Neural cell (in vitro differentiated cells): ENCODE results near the gene TFDP1.

Source experiments
- CTCF ChIP-seq: fragments of 450-650 bp; IDR thresholded peaks from 2 replicates; pipeline ENCODE4 v1.5.1; 2014; ENCODE audit warnings: antibody characterized with exemption, mild to moderate bottlenecking, moderate library complexity; ENCODE audit not compliant: poor library complexity, severe bottlenecking
- EP300 ChIP-seq: fragments of 450-650 bp; conservative IDR thresholded peaks from 2 replicates; pipeline ENCODE4 v1.6.1; 2014; ENCODE audit warnings: antibody characterized with exemption, mild to moderate bottlenecking, moderate library complexity; ENCODE audit not compliant: poor library complexity, severe bottlenecking
- EZH2 ChIP-seq: fragments of 200-600, 300-800 bp; shearing (Covaris generic), sonication (generic); IDR thresholded peaks from 2 replicates; pipeline ENCODE4 v1.6.1; 2014; ENCODE audit warnings: antibody characterized with exemption, low read length, borderline replicate concordance, mild to moderate bottlenecking; ENCODE audit not compliant: insufficient read depth, poor library complexity, severe bottlenecking
- MXI1 ChIP-seq: fragments of 450-650 bp; conservative IDR thresholded peaks from 2 replicates; pipeline ENCODE4 v1.6.1; 2014; ENCODE audit warnings: antibody characterized with exemption, mild to moderate bottlenecking; ENCODE audit not compliant: poor library complexity, severe bottlenecking
- POLR2AphosphoS5 ChIP-seq: IDR thresholded peaks from 2 replicates; pipeline ENCODE4 v1.6.1; 2012
- RAD21 ChIP-seq: fragments of 450-650 bp; conservative IDR thresholded peaks from 2 replicates; pipeline ENCODE4 v1.6.1; 2014; ENCODE audit warnings: antibody characterized with exemption, mild to moderate bottlenecking, moderate library complexity
- REST ChIP-seq: IDR thresholded peaks from 2 replicates; pipeline ENCODE4 v1.6.1; 2012; ENCODE audit warnings: borderline replicate concordance
- SMC3 ChIP-seq: fragments of 450-650 bp; conservative IDR thresholded peaks from 2 replicates; pipeline ENCODE4 v1.6.1; 2014; ENCODE audit warnings: antibody characterized with exemption, mild to moderate bottlenecking, moderate library complexity; ENCODE audit not compliant: poor library complexity

- TF ChIP-seq CTCF (no peak), SMC3 (no peak), EP300 (no peak), EZH2 (no peak), MXI1 (no peak), POLR2AphosphoS5 (no peak), REST (no peak), RAD21 (no peak)
Observed at GRCh38 chr13:113539176-113539575, 45.4 kb upstream of the TFDP1 start.
